ENCODE measurements around the gene SERF2.

The SERF2 gene

DNA sequence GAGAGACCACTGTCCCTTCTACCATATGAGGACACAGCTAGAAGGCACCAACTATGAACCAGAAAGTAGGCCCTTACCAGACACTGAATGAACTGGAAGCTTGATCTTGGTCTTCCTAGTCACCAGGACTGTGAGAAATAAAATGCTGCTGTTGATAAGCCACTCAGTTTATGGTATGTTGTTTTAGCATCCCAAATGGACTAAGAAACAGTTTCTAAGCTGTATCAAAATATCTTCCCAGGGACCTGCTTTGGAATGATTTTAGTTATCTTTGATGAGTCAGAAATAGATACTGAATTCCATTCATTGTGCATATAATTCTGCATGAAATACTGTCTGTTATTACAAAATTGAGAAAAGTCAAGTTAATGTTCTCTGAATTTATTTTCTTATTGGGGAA, 53.3 kb downstream of the SERF2 start:
- TF ChIP-seq POLR2A (IDR thresholded peaks at IDR 0.05; ENCODE audit: low read length) (no peak), GATA1 (IDR thresholded peaks at IDR 0.05; ENCODE audit: low read depth, low read length) (no peak)
- no peak for DNase-seq
